AG04450 (cell line): ENCODE measurements around the gene C1QTNF9. TPM values are rescaled to one million over a fixed set of nuclear protein-coding genes. Genes with fewer than 3 reads are reported as not detected.
"Not testable (repeated sequence)": the region's sequence is repeated elsewhere in the genome, so short reads cannot be mapped to it uniquely, and the experiment has no call there.

ENCODE experiments used
- CTCF ChIA-PET: fragments of 300-600, 350-600 bp; formaldehyde crosslinking; extraction: SDS; loops from one replicate; lab custom pipeline; 2022; ENCODE audit warnings: antibody characterized with exemption, inconsistent platforms; lab: Charles Lee
- POLR2A ChIA-PET: fragments of 350-600 bp; formaldehyde crosslinking; extraction: SDS; loops from one replicate; lab custom pipeline; 2021; ENCODE audit warnings: antibody characterized with exemption, inconsistent platforms; lab: Yijun Ruan, JAX
- DNase-seq: peaks from one replicate; pipeline ENCODE4 v3.0.0-alpha.2; 2011; ENCODE audit warnings: low read depth, low spot score
- H3K27ac ChIP-seq: one replicate; pipeline ENCODE4 v1.5.1; 2012; ENCODE audit warnings: low read depth, low read length, control low read depth
- H3K27me3 ChIP-seq: one replicate; pipeline ENCODE4 v1.6.0; 2012; ENCODE audit warnings: low read length; ENCODE audit not compliant: control insufficient read depth, insufficient read depth
- H3K4me3 ChIP-seq: 2 replicates; pipeline ENCODE4 v1.5.1; 2011; ENCODE audit warnings: mild to moderate bottlenecking, low read depth, low read length, control low read depth
- H3K9me3 ChIP-seq: 2 replicates; pipeline ENCODE4 v1.5.1; 2012; ENCODE audit warnings: low read length; ENCODE audit not compliant: control insufficient read depth, insufficient read depth
- CTCF ChIP-seq: IDR thresholded peaks from 2 replicates; pipeline ENCODE4 v1.5.1; 2011; ENCODE audit warnings: low read depth, low read length, control low read depth, inconsistent platforms
- polyA plus RNA-seq: library from polyadenylated mRNA; depleted of rRNA; stranded (reverse); fragments of >200 nt; gene quantifications from 2 replicates; pipeline ENCODE4 v1.2.3, GENCODE V29; 2011

The C1QTNF9 gene
- polyA plus RNA-seq, 1 experiment: 0.11 TPM

- no peaks in the 10 kb centered on the region; the same call in 1 of the 2 replicates for H3K9me3 ChIP-seq
- no peak overlapping the region for H3K4me3 ChIP-seq
- POLR2A ChIA-PET: no interaction called here
- H3K27ac ChIP-seq: no peak overlapping the region
- no peak for DNase-seq
- H3K27me3 ChIP-seq: peaks cover 5% of the 10 kb centered on the region
- CTCF ChIA-PET: no interaction called here
- TF ChIP-seq CTCF: no peak
These were observed 46.9 kb downstream of the C1QTNF9 start for GRCh38 chr13:24356270-24356669.

GRCh38 chr13:24356837-24357236 lies 47.5 kb downstream of the C1QTNF9 start:
- Histone ChIP-seq H3K4me3 (no peak overlapping the region), H3K27ac (no peak overlapping the region), H3K27me3 (peaks cover 5% of the 10 kb centered on the region), H3K9me3 (no peaks in the 10 kb centered on the region; the same call in 1 of the 2 replicates)
- no peak for TF ChIP-seq CTCF
- ChIA-PET POLR2A (no interaction called here), CTCF (no interaction called here)
- DNase-seq: no peak

- no peaks in the 10 kb centered on the region; the same call in 1 of the 2 replicates for H3K9me3 ChIP-seq
- ChIA-PET CTCF (no interaction called here), POLR2A (no interaction called here)
- no peak overlapping the region for H3K4me3 ChIP-seq
- H3K27me3 ChIP-seq: no peaks in the 10 kb centered on the region
- no peak overlapping the region for H3K27ac ChIP-seq
- no peak for DNase-seq
- no peak for TF ChIP-seq CTCF
These were observed 48.4 kb downstream of the C1QTNF9 start for GRCh38 chr13:24357756-24358155.

GRCh38 chr13:24358836-24359235 lies 49.5 kb downstream of the C1QTNF9 start:
- DNase-seq, H3K27me3 ChIP-seq, CTCF ChIA-PET, H3K4me3 ChIP-seq, H3K9me3 ChIP-seq, H3K27ac ChIP-seq, POLR2A ChIA-PET: not testable (repeated sequence)

GRCh38 chr13:24359252-24359651 lies 49.9 kb downstream of the C1QTNF9 start:
- CTCF ChIA-PET, H3K27ac ChIP-seq, H3K4me3 ChIP-seq, H3K9me3 ChIP-seq, H3K27me3 ChIP-seq, POLR2A ChIA-PET, DNase-seq: not testable (repeated sequence)

GRCh38 chr13:24360106-24360505 lies 50.7 kb downstream of the C1QTNF9 start:
- POLR2A ChIA-PET: no interaction called here
- no peak overlapping the region for H3K27ac ChIP-seq
- CTCF ChIA-PET: no interaction called here
- DNase-seq: no peak
- no peak for TF ChIP-seq CTCF
- H3K9me3 ChIP-seq: no peaks in the 10 kb centered on the region; the same call in 1 of the 2 replicates
- H3K27me3 ChIP-seq: no peaks in the 10 kb centered on the region
- no peak overlapping the region for H3K4me3 ChIP-seq
